GM21786 (cell line): ENCODE results near the gene IFNG.
"Not testable (repeated sequence)": the region's sequence is repeated elsewhere in the genome, so short reads cannot be mapped to it uniquely, and the experiment has no call there.

Source experiments
- ATAC-seq: cut with Tn5 transposase; IDR thresholded peaks from one replicate; pipeline ENCODE4 v1.9.1; 2021; ENCODE audit not compliant: unreplicated experiment

Gene IFNG

GRCh38 chr12:68159681-68160304 lies at the start of gene IFNG:
IFNG (minus strand) TSS chr12:68159740; CDS start chr12:68159615, 125 bp downstream.
- no peak for ATAC-seq

GRCh38 chr12:68209048-68209728 lies 49.6 kb upstream of the IFNG start:
- not testable (repeated sequence) for ATAC-seq

GRCh38 chr12:68207276-68207675 lies 47.7 kb upstream of the IFNG start:
- ATAC-seq: no peak

- ATAC-seq: no peak
Observed at GRCh38 chr12:68206446-68206845, 46.9 kb upstream of the IFNG start.

GRCh38 chr12:68203460-68203875 lies 43.9 kb upstream of the IFNG start:
- no peak for ATAC-seq

GRCh38 chr12:68200854-68201253 lies 41.3 kb upstream of the IFNG start:
- ATAC-seq: no peak

GRCh38 chr12:68199127-68199526 lies 39.6 kb upstream of the IFNG start:
- no peak for ATAC-seq

GRCh38 chr12:68198507-68199086 lies 39.1 kb upstream of the IFNG start:
- ATAC-seq: no peak

- no peak for ATAC-seq
Observed at GRCh38 chr12:68190301-68190700, 30.8 kb upstream of the IFNG start.

- ATAC-seq: no peak
Observed at GRCh38 chr12:68189821-68190242, 30.3 kb upstream of the IFNG start.

GRCh38 chr12:68185598-68185997 lies 26.1 kb upstream of the IFNG start:
- ATAC-seq: no peak

- peak; percentile 79 for ATAC-seq
Observed at GRCh38 chr12:68180792-68181744, 21.5 kb upstream of the IFNG start.

GRCh38 chr12:68178774-68179439 lies 19.4 kb upstream of the IFNG start:
- no peak for ATAC-seq

GRCh38 chr12:68178184-68178583 lies 18.6 kb upstream of the IFNG start:
- no peak for ATAC-seq

- ATAC-seq: no peak
Observed at GRCh38 chr12:68177562-68177961, 18.0 kb upstream of the IFNG start.

GRCh38 chr12:68176257-68176656 lies 16.7 kb upstream of the IFNG start:
- no peak for ATAC-seq

- peak; percentile 93 for ATAC-seq
Observed at GRCh38 chr12:68175557-68176061, 16.1 kb upstream of the IFNG start.

- not testable (repeated sequence) for ATAC-seq
Observed at GRCh38 chr12:68174761-68175160, 15.2 kb upstream of the IFNG start.

- ATAC-seq: no peak
Observed at GRCh38 chr12:68173792-68174191, 14.3 kb upstream of the IFNG start.

GRCh38 chr12:68170726-68171125 lies 11.2 kb upstream of the IFNG start:
- ATAC-seq: no peak
